GM12892 (cell line): ENCODE measurements around the gene CSNK1G2.
A peak's percentile ranks its signal among the peaks of the same experiment; 100 is the strongest.

Experiments
- POLR2A ChIP-seq: IDR thresholded peaks from 2 replicates; pipeline ENCODE4 v1.6.1; 2011; ENCODE audit warnings: low read depth, low read length, control low read depth
- POLR2AphosphoS5 ChIP-seq: IDR thresholded peaks from 2 replicates; pipeline ENCODE4 v1.6.1; 2011; ENCODE audit warnings: low read depth, low read length, control low read depth

GRCh38 chr19:1905110-1905862 lies 35.7 kb upstream of the CSNK1G2 start, which contains the start of the genes ADAT3 and SCAMP4:
- TF ChIP-seq POLR2A (peak; percentile 56; the same call in 1 of the 2 replicates), POLR2AphosphoS5 (no peak)
